Measurements from ENCODE around the gene TP63.

DNA sequence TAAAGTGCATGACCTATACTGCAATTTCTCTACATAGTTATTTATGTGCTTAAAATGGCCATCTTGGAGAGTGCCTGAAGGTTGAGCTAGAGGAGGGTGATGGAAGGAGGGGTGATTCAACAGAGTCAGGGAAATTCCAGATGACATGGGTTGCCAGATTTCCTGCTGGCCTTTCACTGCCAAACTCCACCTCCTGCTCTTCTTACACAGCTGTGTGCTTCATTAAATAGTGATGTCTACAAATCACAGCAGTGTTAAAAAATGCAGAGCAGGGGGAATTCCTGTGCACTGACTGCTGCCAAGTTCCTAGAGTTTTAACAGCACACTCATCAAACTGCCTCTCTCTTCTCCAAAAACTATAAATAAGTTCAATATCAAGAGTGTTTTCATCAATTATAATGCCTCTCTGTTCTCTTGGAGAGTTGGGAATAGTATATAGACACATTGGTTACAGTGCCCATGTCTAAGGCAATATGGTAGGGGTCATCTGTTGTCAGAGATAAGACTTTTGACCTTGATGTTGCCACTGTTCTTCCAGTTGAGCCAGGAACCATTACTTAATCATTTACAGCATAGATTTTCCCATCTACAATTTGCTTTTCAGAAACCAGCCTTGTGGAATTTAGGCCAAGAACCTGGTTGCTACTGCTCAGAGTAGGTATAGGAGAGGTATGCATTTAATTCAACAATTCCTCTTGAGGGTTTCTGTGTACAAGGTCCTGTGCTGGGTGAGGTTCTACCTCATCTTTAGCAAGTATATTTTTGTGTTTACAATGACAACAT, 79.6 kb downstream of the TP63 start:
- no peak for TF ChIP-seq CTCF (IDR thresholded peaks at IDR 0.05)
- no peak for TF ChIP-seq POLR2A (IDR thresholded peaks at IDR 0.05)

Data from adrenal gland (tissue), 5 donors.